Measurements from ENCODE around the gene VPS72. TPM values are rescaled to one million over a fixed set of nuclear protein-coding genes. Genes with fewer than 3 reads are reported as not detected.
"Not testable (repeated sequence)": the region's sequence is repeated elsewhere in the genome, so short reads cannot be mapped to it uniquely, and the experiment has no call there.

VPS72 gene
- total RNA-seq, 1 experiment from 2014 or later: 68.9 TPM

- not testable (repeated sequence) for H3K9me3 ChIP-seq (ENCODE audit: control insufficient read depth in 1 of 2, insufficient read depth in 1 of 2, low read depth in 1 of 2, low read length in 2 of 2); H3K9me2 ChIP-seq (ENCODE audit: insufficient read depth); H3K27me3 ChIP-seq (ENCODE audit: insufficient read depth, low read length); H4K20me1 ChIP-seq (ENCODE audit: insufficient read depth); BruUV-seq (replicated peaks); H2AFZ ChIP-seq (ENCODE audit: low read depth, low read length, poor library complexity, severe bottlenecking); H3K36me3 ChIP-seq (ENCODE audit: control insufficient read depth in 1 of 2, insufficient read depth in 2 of 2, low read length in 2 of 2)
- ChIA-PET CTCF (interaction anchor here (0.7 to 1.7 kb wide), 5 partner anchors 33 to 642 kb away, joined by 3 to 12 read pairs (median 5); partner anchors contain the start of gene PSMD4), POLR2A (interaction anchor here (1.1 to 1.7 kb wide), 4 partner anchors 57 to 90 kb away, joined by 3 to 6 read pairs (median 4); partner anchors contain the start of gene PSMD4), RAD21 (ENCODE audit: low non-redundant PET in 1 of 2, low total read pairs in 2 of 2, uncharacterized antibody in 2 of 2, unreplicated experiment in 2 of 2) (interaction anchor here (0.7 to 1.5 kb wide), 3 partner anchors 57 to 635 kb away, joined by 3 to 4 read pairs (median 3); partner anchors contain the start of gene ZNF687 (in 1 of the 2))
- Histone ChIP-seq H3K4me1 (ENCODE audit: control insufficient read depth in 1 of 2, insufficient read depth in 2 of 2, low read length in 2 of 2) (peaks cover 27 to 44% of the 10 kb centered on the region in 2 experiments), H3K27ac (ENCODE audit: low read depth, low read length) (peak overlapping the region; percentile 83), H3K9ac (ENCODE audit: low read length) (peak overlapping the region; percentile 80), H3K4me2 (ENCODE audit: low read length) (peak overlapping the region; percentile 92), H3K79me2 (ENCODE audit: insufficient read depth, low read length) (peaks cover 34% of the 10 kb centered on the region), H3K4me3 (replicated peaks in 1 of 2; ENCODE audit: low read depth in 1 of 2, low read length in 2 of 2) (peak overlapping the region; percentile 61 to 68)
- intact Hi-C loops (cut with micrococcal nuclease): loop anchor here (5.0 kb wide), 3 partner anchors 132 to 642 kb away; partner anchors contain the start of genes C2CD4D, PI4KB and PSMB4
- DNase-seq (ENCODE audit: low read depth, low spot score): peak; percentile 95
- peak; percentile 18 for TF ChIP-seq YY1 (IDR thresholded peaks at IDR 0.05; ENCODE audit: extremely low read depth, insufficient replicate concordance, low read depth, low read length)
- peak; percentile 20 for TF ChIP-seq POLR2A (IDR thresholded peaks at IDR 0.05; ENCODE audit: borderline replicate concordance, extremely low read depth, insufficient read depth, insufficient read length)
- peak; percentile 57 for TF ChIP-seq POLR2AphosphoS5 (IDR thresholded peaks at IDR 0.05; ENCODE audit: low read depth, low read length)
- ATAC-seq: peak; percentile 49
These were observed 5.0 kb upstream of the VPS72 start for GRCh38 chr1:151194894-151195594.

GRCh38 chr1:151193856-151194255, 3.9 kb upstream of the VPS72 start:
- intact Hi-C loops (cut with micrococcal nuclease): no loop called here
- CTCF ChIA-PET: no interaction called here
- H3K4me2 ChIP-seq (ENCODE audit: low read length): peak overlapping the region; percentile 92

More at GRCh38 chr1:151193856-151194255, 3.9 kb upstream of the VPS72 start:
- H3K36me3 ChIP-seq (ENCODE audit: control insufficient read depth in 1 of 2, insufficient read depth in 2 of 2, low read length in 2 of 2): no peaks in the 10 kb centered on the region
- no peak overlapping the region for H2AFZ ChIP-seq (ENCODE audit: low read depth, low read length, poor library complexity, severe bottlenecking)
- ATAC-seq (no peak), DNase-seq (ENCODE audit: low read depth, low spot score) (no peak)
- peaks cover 34% of the 10 kb centered on the region for H3K79me2 ChIP-seq (ENCODE audit: insufficient read depth, low read length)
- ChIA-PET RAD21 (ENCODE audit: low non-redundant PET in 1 of 2, low total read pairs in 2 of 2, uncharacterized antibody in 2 of 2, unreplicated experiment in 2 of 2) (interaction anchor here in 1 of 2 experiments (0.7 kb wide), 1 partner anchor 418 kb away, joined by 4 read pairs; the partner anchor contains the start of gene SNX27), POLR2A (interaction anchor here (1.5 kb wide), 1 partner anchor 87 kb away, joined by 6 read pairs; no protein-coding TSS in a partner anchor)
- no peaks in the 10 kb centered on the region for H3K9me2 ChIP-seq (ENCODE audit: insufficient read depth)
- no peaks in the 10 kb centered on the region for H3K9me3 ChIP-seq (ENCODE audit: control insufficient read depth in 1 of 2, insufficient read depth in 1 of 2, low read depth in 1 of 2, low read length in 2 of 2)
- peaks cover 25 to 44% of the 10 kb centered on the region in 2 experiments for H3K4me1 ChIP-seq (ENCODE audit: control insufficient read depth in 1 of 2, insufficient read depth in 2 of 2, low read length in 2 of 2)
- H3K27me3 ChIP-seq (ENCODE audit: insufficient read depth, low read length): no peaks in the 10 kb centered on the region
- peak overlapping the region; percentile 83; the same call in 1 of the 2 replicates for H3K27ac ChIP-seq (ENCODE audit: low read depth, low read length)
- BruUV-seq (replicated peaks): no TSS peak
- H3K4me3 ChIP-seq (replicated peaks in 1 of 2; ENCODE audit: low read depth in 1 of 2, low read length in 2 of 2): peak overlapping the region; percentile 61 to 68
- peak overlapping the region; percentile 80 for H3K9ac ChIP-seq (ENCODE audit: low read length)
- TF ChIP-seq SRF (IDR thresholded peaks at IDR 0.05; ENCODE audit: low read depth) (no peak), POLR2AphosphoS5 (IDR thresholded peaks at IDR 0.05; ENCODE audit: low read depth, low read length) (0 out of 2 replicates have a peak, but pooled peaks have one; percentile 5), POLR2A (IDR thresholded peaks at IDR 0.05; ENCODE audit: borderline replicate concordance, extremely low read depth, insufficient read depth, insufficient read length) (no peak)
- no peaks in the 10 kb centered on the region for H4K20me1 ChIP-seq (ENCODE audit: insufficient read depth)

All from HCT116 (cell line).